PC-3 (cell line): ENCODE results near the gene CTNNA2. TPM values are rescaled to one million over a fixed set of nuclear protein-coding genes. Genes with fewer than 3 reads are reported as not detected.

ENCODE experiments used
- ATAC-seq: fragments of 200-7000 bp; cut with Tn5 transposase; 2 replicates; pipeline ENCODE4 v1.9.1; 2020; ENCODE audit warnings: mild to moderate bottlenecking, moderate library complexity
- BruUV-seq: library from RNA; stranded (reverse); fragments of 400-500 nt; replicated peaks from 2 replicates; lab custom pipeline; 2021; lab: Mats Ljungman, UMichigan
- CTCF ChIA-PET: fragments of 300-600 bp; sonication (Branson Sonifier 250); formaldehyde crosslinking; loops from one replicate; lab custom pipeline; 2022; ENCODE audit warnings: antibody characterized with exemption; lab: Charles Lee
- POLR2A ChIA-PET: fragments of 300-600 bp; sonication (Branson Sonifier 250); formaldehyde crosslinking; loops from one replicate; lab custom pipeline; 2022; ENCODE audit warnings: antibody characterized with exemption; ENCODE audit not compliant: unreplicated experiment; lab: Charles Lee
- DNase-seq: peaks from one replicate; pipeline ENCODE4 v3.0.0-alpha.2; 2015
- H2AFZ ChIP-seq: fragments of 300-600 bp; sonication (generic); 2 replicates; pipeline ENCODE4 v1.6.0; 2016; ENCODE audit warnings: antibody characterized with exemption, low read length
- H3F3A ChIP-seq: fragments of 300-600 bp; sonication (generic); one replicate; pipeline ENCODE4 v1.6.0; 2017; ENCODE audit warnings: antibody characterized with exemption, low read length, control low read depth, mild to moderate bottlenecking; ENCODE audit not compliant: unreplicated experiment
- H3K27ac ChIP-seq: fragments of 300-600 bp; sonication (generic); 2 replicates; pipeline ENCODE4 v1.5.1; 2016; ENCODE audit warnings: mild to moderate bottlenecking, low read length
- H3K27me3 ChIP-seq: fragments of 300-600 bp; sonication (generic); 2 replicates; pipeline ENCODE4 v1.6.1; 2016; ENCODE audit warnings: low read length, mixed read lengths
- H3K36me3 ChIP-seq: fragments of 300-600 bp; sonication (generic); 2 replicates; pipeline ENCODE4 v1.6.1; 2016; ENCODE audit warnings: low read depth, mixed run types, low read length, mixed read lengths
- H3K4me1 ChIP-seq: fragments of 300-600 bp; sonication (generic); 2 replicates; pipeline ENCODE4 v1.5.1; 2016; ENCODE audit warnings: low read length; ENCODE audit not compliant: insufficient read depth
- H3K4me2 ChIP-seq: fragments of 300-600 bp; sonication (generic); 2 replicates; pipeline ENCODE4 v1.6.0; 2016; ENCODE audit warnings: low read length
- H3K4me3 ChIP-seq: fragments of 300-600 bp; sonication (generic); 2 replicates; pipeline ENCODE4 v1.5.1; 2016; ENCODE audit warnings: mild to moderate bottlenecking, low read length, mixed read lengths
- H3K79me2 ChIP-seq: fragments of 300-600 bp; sonication (generic); 2 replicates; pipeline ENCODE4 v1.6.1; 2017; ENCODE audit warnings: low read length, mixed read lengths
- H3K9ac ChIP-seq: fragments of 300-600 bp; sonication (generic); 2 replicates; pipeline ENCODE4 v1.6.0; 2016; ENCODE audit warnings: mild to moderate bottlenecking, low read length
- H3K9me2 ChIP-seq: fragments of 300-600 bp; sonication (generic); replicated peaks from 2 replicates; pipeline ENCODE4 v1.6.1; 2016; ENCODE audit warnings: mixed run types, low read length, mixed read lengths
- H3K9me3 ChIP-seq: fragments of 300-600 bp; sonication (generic); 2 replicates; pipeline ENCODE4 v1.6.1; 2016; ENCODE audit warnings: low read length, mixed read lengths
- H4K20me1 ChIP-seq: fragments of 300-600 bp; sonication (generic); 2 replicates; pipeline ENCODE4 v1.6.1; 2016; ENCODE audit warnings: low read length, mixed read lengths
- CTCF ChIP-seq: fragments of 300-600 bp; sonication (generic); conservative IDR thresholded peaks from 2 replicates; pipeline ENCODE4 v1.5.1; 2017; ENCODE audit warnings: antibody characterized with exemption, low read depth, mild to moderate bottlenecking, low read length
- EZH2 ChIP-seq: fragments of 300-600 bp; sonication (generic); IDR thresholded peaks from one replicate; pipeline ENCODE4 v1.6.1; 2017; ENCODE audit warnings: antibody characterized with exemption, mild to moderate bottlenecking, low read length; ENCODE audit not compliant: unreplicated experiment
- EZH2phosphoT487 ChIP-seq: fragments of 300-600 bp; sonication (generic); IDR thresholded peaks from 2 replicates; pipeline ENCODE4 v1.6.1; 2018; ENCODE audit warnings: mild to moderate bottlenecking, antibody characterized with exemption, low read length, borderline replicate concordance
- intact Hi-C: fragments of 100-400 bp; cut with micrococcal nuclease; formaldehyde crosslinking; loops from 2 replicates; pipeline ENCODE4 v1.9.0; 2023
- total RNA-seq: library from RNA; depleted of rRNA; stranded (reverse); fragments of >200 nt; gene quantifications from 2 replicates; pipeline ENCODE4 v1.2.3, GENCODE V29; 2014

The CTNNA2 gene
- total RNA-seq, 1 experiment from 2014 or later: not detected

DNA sequence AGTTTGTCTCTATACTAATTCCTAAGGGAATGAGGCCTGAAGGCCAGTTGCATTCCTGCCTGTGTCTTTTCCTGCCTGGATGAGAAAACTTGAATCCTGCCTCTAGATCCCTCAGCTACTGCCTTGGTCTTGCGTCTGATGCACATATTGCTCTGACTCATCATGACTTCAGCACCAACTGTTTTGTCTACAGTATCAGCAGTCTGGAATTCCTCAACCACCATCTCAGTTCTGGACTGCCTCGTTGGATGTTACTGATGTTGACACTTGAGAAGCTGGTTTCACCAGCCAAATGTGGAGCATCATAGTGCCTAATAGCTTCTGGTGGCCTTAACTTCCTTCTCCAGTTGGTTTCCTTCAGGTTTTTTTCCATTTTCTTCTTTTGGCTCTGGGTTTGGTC, 211.0 kb downstream of the CTNNA2 start:
- Histone ChIP-seq H3K4me2 (no peak overlapping the region), H3K9me3 (peaks cover 24% of the 10 kb centered on the region), H3K36me3 (no peaks in the 10 kb centered on the region), H3K9me2 (no peaks in the 10 kb centered on the region), H2AFZ (no peak overlapping the region), H3K4me1 (no peaks in the 10 kb centered on the region), H3K27me3 (no peaks in the 10 kb centered on the region), H3K4me3 (no peak overlapping the region), H4K20me1 (no peaks in the 10 kb centered on the region), H3K79me2 (no peaks in the 10 kb centered on the region), H3K9ac (no peak overlapping the region), H3K27ac (no peak overlapping the region), H3F3A (no peaks in the 10 kb centered on the region)
- intact Hi-C loops: no loop called here
- BruUV-seq: no TSS peak
- POLR2A ChIA-PET: no interaction called here
- TF ChIP-seq EZH2 (no peak), CTCF (no peak), EZH2phosphoT487 (no peak)
- ATAC-seq: no peak
- DNase-seq: peak; percentile 12
- CTCF ChIA-PET: no interaction called here

DNA sequence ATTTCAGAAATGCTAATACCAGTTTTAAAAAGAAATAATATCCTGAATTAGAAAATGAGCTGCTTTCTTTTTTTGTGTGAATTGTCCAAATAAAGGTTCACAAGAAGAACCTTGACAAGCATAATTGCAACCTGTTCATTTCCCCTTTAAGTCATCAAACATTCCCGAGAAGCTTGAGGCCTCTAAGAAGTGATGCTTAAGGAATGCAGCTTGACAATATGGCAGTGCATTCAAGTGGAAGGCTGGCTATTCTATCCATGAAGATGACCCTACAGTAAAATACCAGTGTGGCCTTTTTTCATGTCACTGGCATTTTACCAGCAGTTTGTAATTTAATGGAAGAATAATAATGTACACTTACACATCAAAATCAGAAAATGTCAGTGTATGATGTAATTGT, 216.7 kb downstream of the CTNNA2 start:
- TF ChIP-seq CTCF: no peak
- TF ChIP-seq EZH2: no peak
- TF ChIP-seq EZH2phosphoT487: no peak
- Histone ChIP-seq H2AFZ (no peak overlapping the region), H3K4me1 (no peaks in the 10 kb centered on the region), H4K20me1 (no peaks in the 10 kb centered on the region), H3K79me2 (no peaks in the 10 kb centered on the region), H3K9me2 (no peaks in the 10 kb centered on the region), H3F3A (no peaks in the 10 kb centered on the region), H3K27me3 (no peaks in the 10 kb centered on the region), H3K9me3 (peaks cover 14% of the 10 kb centered on the region; the same call in 1 of the 2 replicates), H3K27ac (no peak overlapping the region), H3K4me3 (no peak overlapping the region), H3K4me2 (no peak overlapping the region), H3K9ac (no peak overlapping the region), H3K36me3 (no peaks in the 10 kb centered on the region)
- DNase-seq (no peak), ATAC-seq (no peak)
- intact Hi-C loops: no loop called here
- ChIA-PET POLR2A (no interaction called here), CTCF (no interaction called here)
- no TSS peak for BruUV-seq

- Histone ChIP-seq H3K4me1 (no peaks in the 10 kb centered on the region), H3K36me3 (no peaks in the 10 kb centered on the region), H3F3A (no peaks in the 10 kb centered on the region), H3K9ac (no peak overlapping the region), H2AFZ (no peak overlapping the region), H3K27ac (no peak overlapping the region), H3K79me2 (no peaks in the 10 kb centered on the region), H3K27me3 (no peaks in the 10 kb centered on the region), H4K20me1 (no peaks in the 10 kb centered on the region), H3K4me3 (no peak overlapping the region), H3K9me3 (peaks cover 9% of the 10 kb centered on the region; the same call in 1 of the 2 replicates), H3K9me2 (no peaks in the 10 kb centered on the region), H3K4me2 (no peak overlapping the region)
- no peak for TF ChIP-seq CTCF
- TF ChIP-seq EZH2phosphoT487: no peak
- no peak for TF ChIP-seq EZH2
- BruUV-seq: no TSS peak
- no peak for DNase-seq
- intact Hi-C loops: no loop called here
- ATAC-seq: no peak
- POLR2A ChIA-PET: no interaction called here
- CTCF ChIA-PET: no interaction called here
These were observed 221.7 kb downstream of the CTNNA2 start for GRCh38 chr2:79734518-79734917.
